ENCODE measurements around the gene PCDHB8. TPM values are rescaled to one million over a fixed set of nuclear protein-coding genes. Genes with fewer than 3 reads are reported as not detected.
"Not testable (repeated sequence)": the region's sequence is repeated elsewhere in the genome, so short reads cannot be mapped to it uniquely, and the experiment has no call there.

PCDHB8 gene
- total and polyA plus RNA-seq, 2 donors (not counting 1 experiment from before 2014, with no cell fraction given): 0.42 to 1.3 TPM

DNA sequence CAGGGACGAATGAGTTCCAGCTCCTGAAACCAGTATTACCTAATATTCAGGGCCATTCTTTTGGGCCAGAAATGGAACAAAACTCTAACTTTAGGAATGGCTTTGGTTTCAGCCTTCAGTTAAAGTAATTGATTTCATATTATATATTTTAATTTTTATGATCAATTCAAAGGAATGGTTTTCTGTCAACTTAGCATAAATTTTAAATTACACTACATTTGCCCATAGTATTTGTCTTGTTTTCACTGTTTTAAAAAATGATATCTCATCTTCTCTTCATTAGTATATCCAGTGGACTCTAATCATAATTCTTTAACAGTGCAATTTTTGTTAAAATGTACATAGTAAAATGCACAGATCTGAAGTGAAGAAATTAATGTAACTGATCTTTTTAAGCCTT, 2.7 kb downstream of the PCDHB8 start:
- Histone ChIP-seq H3K27me3 (ENCODE audit: control insufficient read depth, insufficient read depth, low read length) (no peaks in the 10 kb centered on the region), H2AFZ (ENCODE audit: low read length) (no peak overlapping the region), H3K36me3 (ENCODE audit: control insufficient read depth, insufficient read depth, low read length) (no peaks in the 10 kb centered on the region), H4K20me1 (ENCODE audit: control insufficient read depth, extremely low read depth, insufficient read depth, low read length) (no peaks in the 10 kb centered on the region), H3K4me3 (replicated peaks in 1 of 4; ENCODE audit: control extremely low read depth in 1 of 4, insufficient read depth in 1 of 4, low read depth in 3 of 4, low read length in 4 of 4) (no peak overlapping the region), H3K79me2 (ENCODE audit: control insufficient read depth, insufficient read depth, low read length) (no peaks in the 10 kb centered on the region), H3K27ac (ENCODE audit: insufficient read depth, low read length) (no peak overlapping the region), H3K4me1 (ENCODE audit: control insufficient read depth, extremely low read depth, insufficient read depth, low read length) (no peaks in the 10 kb centered on the region), H3K9me3 (ENCODE audit: control insufficient read depth, insufficient read depth, low read depth, low read length) (no peaks in the 10 kb centered on the region), H3K9ac (ENCODE audit: insufficient read depth, low read length) (no peak overlapping the region), H3K4me2 (ENCODE audit: extremely low read depth, insufficient read depth, low read length) (no peak overlapping the region)
- no peak for DNase-seq (ENCODE audit: low read depth in 2 of 2)
- TF ChIP-seq EZH2 (IDR thresholded peaks at IDR 0.05; ENCODE audit: low read length, missing control alignments): no peak
- TF ChIP-seq, protein P1, sequence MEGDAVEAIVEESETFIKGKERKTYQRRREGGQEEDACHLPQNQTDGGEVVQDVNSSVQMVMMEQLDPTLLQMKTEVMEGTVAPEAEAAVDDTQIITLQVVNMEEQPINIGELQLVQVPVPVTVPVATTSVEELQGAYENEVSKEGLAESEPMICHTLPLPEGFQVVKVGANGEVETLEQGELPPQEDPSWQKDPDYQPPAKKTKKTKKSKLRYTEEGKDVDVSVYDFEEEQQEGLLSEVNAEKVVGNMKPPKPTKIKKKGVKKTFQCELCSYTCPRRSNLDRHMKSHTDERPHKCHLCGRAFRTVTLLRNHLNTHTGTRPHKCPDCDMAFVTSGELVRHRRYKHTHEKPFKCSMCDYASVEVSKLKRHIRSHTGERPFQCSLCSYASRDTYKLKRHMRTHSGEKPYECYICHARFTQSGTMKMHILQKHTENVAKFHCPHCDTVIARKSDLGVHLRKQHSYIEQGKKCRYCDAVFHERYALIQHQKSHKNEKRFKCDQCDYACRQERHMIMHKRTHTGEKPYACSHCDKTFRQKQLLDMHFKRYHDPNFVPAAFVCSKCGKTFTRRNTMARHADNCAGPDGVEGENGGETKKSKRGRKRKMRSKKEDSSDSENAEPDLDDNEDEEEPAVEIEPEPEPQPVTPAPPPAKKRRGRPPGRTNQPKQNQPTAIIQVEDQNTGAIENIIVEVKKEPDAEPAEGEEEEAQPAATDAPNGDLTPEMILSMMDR (conservative IDR thresholded peaks at IDR 0.05 in 1 of 2, IDR thresholded peaks at IDR 0.05 in 1 of 2; ENCODE audit: low read depth in 1 of 2, low read length in 2 of 2): no peak

DNA sequence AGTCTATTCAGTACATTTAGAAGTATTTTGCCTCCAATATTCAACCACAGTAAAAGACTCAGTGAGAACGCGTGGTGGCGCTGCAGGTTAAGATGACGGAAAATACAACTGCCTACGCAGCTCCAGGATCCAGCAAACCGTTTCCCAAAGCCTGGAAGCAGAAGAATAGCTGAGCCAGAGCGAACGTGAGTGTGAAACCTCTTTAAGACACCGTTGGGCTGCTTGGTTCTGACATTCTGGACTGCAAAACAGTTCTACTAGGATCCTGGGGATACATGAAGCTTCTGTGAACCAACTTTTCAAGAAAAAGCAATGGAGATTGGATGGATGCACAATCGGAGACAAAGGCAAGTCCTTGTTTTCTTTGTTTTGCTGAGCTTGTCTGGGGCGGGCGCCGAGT, 4.7 kb downstream of the PCDHB8 start, which contains the start of gene PCDHB16:
TSS of gene PCDHB16 (plus strand) at position 140 of the 400 bp plus-strand sequence. CDS start at position 313, 173 bp downstream.
- H3K9ac ChIP-seq (ENCODE audit: insufficient read depth, low read length): no peak within 1 kb of the TSS
- H2AFZ ChIP-seq (ENCODE audit: low read length): no peak within 1 kb of the TSS
- no peak within 1 kb of the TSS for H3K4me2 ChIP-seq (ENCODE audit: extremely low read depth, insufficient read depth, low read length)
- no peaks in the 10 kb centered on the region for H4K20me1 ChIP-seq (ENCODE audit: control insufficient read depth, extremely low read depth, insufficient read depth, low read length)
- DNase-seq (ENCODE audit: low read depth in 2 of 2): peak; percentile 5 to 16
- H3K36me3 ChIP-seq (ENCODE audit: control insufficient read depth, insufficient read depth, low read length): no peaks in the 10 kb centered on the region
- no peaks in the 10 kb centered on the region for H3K27me3 ChIP-seq (ENCODE audit: control insufficient read depth, insufficient read depth, low read length)
- no peak within 1 kb of the TSS for H3K27ac ChIP-seq (ENCODE audit: insufficient read depth, low read length)
- H3K4me1 ChIP-seq (ENCODE audit: control insufficient read depth, extremely low read depth, insufficient read depth, low read length): no peaks in the 10 kb centered on the region
- TF ChIP-seq, protein P1 (conservative IDR thresholded peaks at IDR 0.05 in 1 of 2, IDR thresholded peaks at IDR 0.05 in 1 of 2; ENCODE audit: low read depth in 1 of 2, low read length in 2 of 2): peak in 1 of 2 donors; percentile 12
- no peak for TF ChIP-seq EZH2 (IDR thresholded peaks at IDR 0.05; ENCODE audit: low read length, missing control alignments)
- no peaks in the 10 kb centered on the region for H3K79me2 ChIP-seq (ENCODE audit: control insufficient read depth, insufficient read depth, low read length)
- H3K4me3 ChIP-seq (replicated peaks in 1 of 4; ENCODE audit: control extremely low read depth in 1 of 4, insufficient read depth in 1 of 4, low read depth in 3 of 4, low read length in 4 of 4): peak within 1 kb of the TSS in 2 of 4 experiments; percentile 4 to 39
- H3K9me3 ChIP-seq (ENCODE audit: control insufficient read depth, insufficient read depth, low read depth, low read length): no peaks in the 10 kb centered on the region

DNA sequence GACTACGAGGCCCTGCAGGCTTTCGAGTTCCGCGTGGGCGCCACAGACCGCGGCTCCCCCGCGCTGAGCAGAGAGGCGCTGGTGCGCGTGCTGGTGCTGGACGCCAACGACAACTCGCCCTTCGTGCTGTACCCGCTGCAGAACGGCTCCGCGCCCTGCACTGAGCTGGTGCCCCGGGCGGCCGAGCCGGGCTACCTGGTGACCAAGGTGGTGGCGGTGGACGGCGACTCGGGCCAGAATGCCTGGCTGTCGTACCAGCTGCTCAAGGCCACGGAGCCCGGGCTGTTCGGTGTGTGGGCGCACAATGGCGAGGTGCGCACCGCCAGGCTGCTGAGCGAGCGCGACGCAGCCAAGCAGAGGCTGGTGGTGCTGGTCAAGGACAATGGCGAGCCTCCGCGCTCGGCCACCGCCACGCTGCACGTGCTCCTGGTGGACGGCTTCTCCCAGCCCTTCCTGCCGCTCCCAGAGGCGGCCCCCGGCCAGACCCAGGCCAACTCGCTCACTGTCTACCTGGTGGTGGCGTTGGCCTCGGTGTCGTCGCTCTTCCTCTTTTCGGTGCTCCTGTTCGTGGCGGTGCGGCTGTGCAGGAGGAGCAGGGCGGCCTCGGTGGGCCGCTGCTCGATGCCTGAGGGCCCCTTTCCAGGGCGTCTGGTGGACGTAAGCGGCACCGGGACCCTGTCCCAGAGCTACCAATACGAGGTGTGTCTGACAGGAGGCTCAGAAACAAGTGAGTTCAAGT, 6.7 kb downstream of the PCDHB8 start:
- not testable (repeated sequence) for H3K4me2 ChIP-seq (ENCODE audit: extremely low read depth, insufficient read depth, low read length); H3K4me1 ChIP-seq (ENCODE audit: control insufficient read depth, extremely low read depth, insufficient read depth, low read length); H3K36me3 ChIP-seq (ENCODE audit: control insufficient read depth, insufficient read depth, low read length); H4K20me1 ChIP-seq (ENCODE audit: control insufficient read depth, extremely low read depth, insufficient read depth, low read length); H3K9ac ChIP-seq (ENCODE audit: insufficient read depth, low read length); H2AFZ ChIP-seq (ENCODE audit: low read length); H3K9me3 ChIP-seq (ENCODE audit: control insufficient read depth, insufficient read depth, low read depth, low read length); H3K27me3 ChIP-seq (ENCODE audit: control insufficient read depth, insufficient read depth, low read length); H3K79me2 ChIP-seq (ENCODE audit: control insufficient read depth, insufficient read depth, low read length); DNase-seq (ENCODE audit: low read depth in 2 of 2); H3K4me3 ChIP-seq (replicated peaks in 1 of 4; ENCODE audit: control extremely low read depth in 1 of 4, insufficient read depth in 1 of 4, low read depth in 3 of 4, low read length in 4 of 4); H3K27ac ChIP-seq (ENCODE audit: insufficient read depth, low read length)
